Motor neuron (in vitro differentiated cells): Measurements from ENCODE around the gene DDX51. TPM values are rescaled to one million over a fixed set of nuclear protein-coding genes. Genes with fewer than 3 reads are reported as not detected.

Experiments
- ATAC-seq, 8 experiments: fragments of 200-7000 bp; cut with Tn5 transposase; replicated peaks in 6 of 8; 2 replicates each; pipeline ENCODE4 v1.8.0; 2021; ENCODE audit warnings: mild to moderate bottlenecking in 8 of 8, moderate library complexity in 8 of 8
- H3K27ac ChIP-seq, 2 donors: fragments of 250-450 bp; sonication (Bioruptor Pico); 2 replicates each; pipeline ENCODE4 v1.9.0; 2021; ENCODE audit warnings: antibody characterized with exemption in 2 of 2, mild to moderate bottlenecking in 2 of 2, moderate library complexity in 1 of 2
- H3K4me1 ChIP-seq, 2 donors: fragments of 250-450 bp; sonication (Bioruptor Pico); replicated peaks in 1 of 2; 2 replicates each; pipeline ENCODE4 v1.6.1; 2021; ENCODE audit warnings: antibody characterized with exemption in 2 of 2, mild to moderate bottlenecking in 2 of 2, moderate library complexity in 1 of 2
- H3K4me3 ChIP-seq, 5 donors: fragments of 250-450 bp; sonication (Bioruptor Pico); 2 replicates each; pipeline ENCODE4 v1.9.0; 2021; ENCODE audit warnings: antibody characterized with exemption in 5 of 5, mild to moderate bottlenecking in 5 of 5, moderate library complexity in 4 of 5
- WGBS, 10 experiments: fragments of 450-650 bp; shearing (Covaris generic); methylation state at CpG; one replicate each; pipeline ENCODE4 v1.0.0; 2022; 5-methylcytosine and 5-hydroxymethylcytosine counted together
- in situ Hi-C, 9 experiments: fragments of 400-800 bp; cut with MboI; loops; one replicate each; pipeline ENCODE4 v1.15.0; 2021; ENCODE audit warnings: low sequenced_read_pairs in 9 of 9, low pct_unique_long_range_greater_than_20kb in 2 of 9; ENCODE audit not compliant: unreplicated experiment in 9 of 9
- total RNA-seq, 8 experiments: library from RNA; unstranded; fragments of 300-600 nt; gene quantifications; 2 replicates each; pipeline versions ENCODE4 v1.2.3 to v1.2.4, GENCODE V29; 2022

Gene DDX51
- total RNA-seq, 8 experiments from 2014 or later, result 4.5 to 27.4 (median 12.7) TPM

DNA sequence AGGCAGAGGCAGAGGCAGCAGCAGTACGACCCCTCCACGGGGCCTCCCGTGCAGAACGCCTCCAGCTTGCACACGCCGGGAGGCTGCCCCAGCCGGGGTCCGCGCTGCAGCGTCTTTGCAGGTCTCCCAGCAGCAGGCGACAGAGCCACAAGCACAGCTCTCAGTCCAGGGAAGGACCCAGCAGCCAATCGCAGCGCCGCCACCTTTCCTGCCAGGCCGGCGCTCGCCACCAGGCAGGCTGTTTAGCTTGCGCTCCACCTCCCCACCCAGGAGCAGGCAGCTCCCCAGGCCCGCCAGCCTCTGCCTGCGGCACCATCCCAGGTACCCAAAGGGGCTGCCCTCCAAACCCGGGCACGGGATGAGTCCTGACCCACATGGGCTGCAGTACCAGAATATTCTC, 25.2 kb downstream of the DDX51 start:
- in situ Hi-C loops, result no loop called here
- WGBS, 10 experiments, result 98 to 100% (median 100%) methylated on average over 2 to 10 of the region's 22 CpGs; no CpG with 5 or more reads in 6 of the 10 experiments
- Histone ChIP-seq H3K4me3 (no peak overlapping the region), H3K27ac (no peak overlapping the region), H3K4me1 (no peaks in the 10 kb centered on the region)
- ATAC-seq, result no peak

DNA sequence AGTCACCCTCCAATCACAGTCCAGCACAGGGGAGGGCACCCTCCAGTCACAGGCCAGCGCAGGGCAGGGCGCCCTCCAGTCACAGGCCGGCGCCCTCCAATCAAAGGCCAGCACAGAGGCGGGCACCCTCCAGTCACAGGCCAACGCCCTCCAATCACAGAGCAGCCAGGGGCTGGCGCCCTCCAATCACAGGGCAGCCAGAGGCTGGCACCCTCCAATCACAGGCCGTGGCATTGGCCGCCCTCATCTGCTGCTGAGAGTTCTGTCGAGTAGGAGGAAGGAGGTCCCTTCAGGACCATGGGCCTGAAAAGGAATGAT, 26.6 kb downstream of the DDX51 start:
- WGBS, 10 experiments, result 73 to 100% (median 94%) methylated on average over 2 of the region's 10 CpGs; no CpG with 5 or more reads in 7 of the 10 experiments
- H3K4me3 ChIP-seq, result no peak overlapping the region
- in situ Hi-C loops, result no loop called here
- no peaks in the 10 kb centered on the region for H3K4me1 ChIP-seq
- no peak overlapping the region for H3K27ac ChIP-seq
- peak in 5 of 8 experiments; percentile 21 to 55 (median 36) for ATAC-seq

DNA sequence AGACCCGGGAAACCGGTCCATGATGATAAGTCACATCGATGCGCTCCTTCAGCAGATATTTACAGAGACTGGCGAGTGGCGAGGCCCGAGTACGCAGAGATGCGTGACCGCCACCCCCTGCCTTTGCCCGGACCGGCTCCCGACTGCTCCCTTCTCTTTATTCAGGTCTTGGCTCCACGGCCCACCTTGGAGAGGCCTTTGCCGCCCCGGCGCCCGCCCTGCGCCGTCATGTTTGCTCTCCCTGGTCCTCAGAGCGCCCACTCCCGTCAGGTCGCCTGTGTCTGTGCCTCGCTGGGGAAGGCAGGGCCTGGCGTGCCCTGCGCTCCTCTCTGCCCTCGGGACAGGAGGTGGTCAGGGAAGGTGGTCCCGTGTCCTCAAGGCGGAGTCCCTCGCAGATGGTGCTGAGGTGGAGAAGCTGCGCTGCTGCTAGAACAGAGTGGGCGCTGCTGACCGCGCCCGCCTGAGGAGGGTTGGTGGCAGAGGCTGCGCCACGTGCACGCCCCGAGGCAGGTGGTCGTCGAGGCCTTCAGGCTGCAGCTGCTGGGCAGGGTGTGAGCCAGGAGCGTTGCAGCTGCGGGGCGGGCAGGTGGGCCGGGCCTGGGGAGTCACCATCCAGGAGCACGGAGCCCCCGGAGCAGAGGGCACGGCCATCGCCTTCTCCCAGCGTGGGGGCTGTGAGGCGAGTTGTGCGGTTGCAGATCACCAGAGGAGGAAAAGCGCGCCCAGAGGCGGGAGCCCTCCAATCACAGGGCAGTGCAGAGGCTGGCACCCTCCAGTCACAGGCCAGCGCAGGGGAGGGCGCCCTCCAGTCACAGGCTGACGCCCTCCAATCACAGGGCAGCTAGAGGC, 27.2 kb downstream of the DDX51 start:
- Histone ChIP-seq H3K27ac (no peak overlapping the region), H3K4me1 (no peaks in the 10 kb centered on the region), H3K4me3 (no peak overlapping the region)
- 95 to 100% (median 97%) methylated on average over 1 to 19 of the region's 58 CpGs; no CpG with 5 or more reads in 3 of the 10 experiments for WGBS, 10 experiments
- in situ Hi-C loops, result no loop called here
- peak in 4 of 8 experiments; percentile 4 to 35 (median 20) for ATAC-seq

DNA sequence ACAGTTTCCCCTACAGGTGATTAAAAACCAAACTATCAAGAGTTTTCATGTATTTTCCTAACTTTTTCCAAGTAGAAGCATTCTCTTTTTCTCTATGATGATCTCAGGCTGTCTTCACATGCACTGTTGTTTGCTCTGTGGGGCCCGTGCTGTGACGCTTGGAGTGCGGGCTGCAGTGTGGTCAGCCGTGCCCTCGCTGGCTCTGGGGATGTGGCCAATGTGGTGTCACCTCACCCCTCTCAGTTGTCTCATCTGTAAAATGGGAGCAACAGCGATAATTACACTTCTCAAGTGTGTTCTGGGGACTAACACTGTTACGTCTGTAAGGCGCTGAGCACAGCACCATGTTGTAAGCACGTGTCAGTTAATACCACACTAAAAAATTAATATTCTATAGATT, 28.6 kb downstream of the DDX51 start:
- Histone ChIP-seq H3K4me1 (no peaks in the 10 kb centered on the region), H3K27ac (no peak overlapping the region), H3K4me3 (no peak overlapping the region)
- no peak for ATAC-seq
- 92 to 100% (median 100%) methylated on average over 1 to 8 of the region's 9 CpGs; no CpG with 5 or more reads in 2 of the 10 experiments for WGBS, 10 experiments
- in situ Hi-C loops, result no loop called here

DNA sequence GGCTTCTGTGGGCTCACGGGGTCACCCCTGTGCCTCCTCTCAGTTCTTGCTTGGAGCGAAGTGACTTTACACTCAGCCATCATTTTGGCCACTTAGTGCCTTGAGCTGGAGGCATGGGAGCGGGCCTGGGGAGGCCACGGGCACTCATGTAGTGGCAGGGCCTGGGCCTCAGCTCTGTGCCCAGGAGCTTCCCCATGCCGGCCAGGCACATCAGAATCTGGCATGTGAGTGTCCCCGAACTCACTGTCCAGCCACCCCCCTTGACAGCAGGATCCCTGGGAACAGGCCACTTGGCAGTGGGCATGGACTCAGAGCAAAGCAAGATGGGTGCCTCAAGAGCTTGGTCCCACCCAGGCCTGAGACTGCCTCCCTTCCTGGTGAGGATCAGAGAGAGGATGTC, 29.5 kb downstream of the DDX51 start:
- Histone ChIP-seq H3K27ac (no peak overlapping the region), H3K4me1 (no peaks in the 10 kb centered on the region), H3K4me3 (no peak overlapping the region)
- no peak for ATAC-seq
- in situ Hi-C loops, result no loop called here
- 92 to 100% (median 100%) methylated on average over 1 to 3 of the region's 6 CpGs; no CpG with 5 or more reads in 5 of the 10 experiments for WGBS, 10 experiments

DNA sequence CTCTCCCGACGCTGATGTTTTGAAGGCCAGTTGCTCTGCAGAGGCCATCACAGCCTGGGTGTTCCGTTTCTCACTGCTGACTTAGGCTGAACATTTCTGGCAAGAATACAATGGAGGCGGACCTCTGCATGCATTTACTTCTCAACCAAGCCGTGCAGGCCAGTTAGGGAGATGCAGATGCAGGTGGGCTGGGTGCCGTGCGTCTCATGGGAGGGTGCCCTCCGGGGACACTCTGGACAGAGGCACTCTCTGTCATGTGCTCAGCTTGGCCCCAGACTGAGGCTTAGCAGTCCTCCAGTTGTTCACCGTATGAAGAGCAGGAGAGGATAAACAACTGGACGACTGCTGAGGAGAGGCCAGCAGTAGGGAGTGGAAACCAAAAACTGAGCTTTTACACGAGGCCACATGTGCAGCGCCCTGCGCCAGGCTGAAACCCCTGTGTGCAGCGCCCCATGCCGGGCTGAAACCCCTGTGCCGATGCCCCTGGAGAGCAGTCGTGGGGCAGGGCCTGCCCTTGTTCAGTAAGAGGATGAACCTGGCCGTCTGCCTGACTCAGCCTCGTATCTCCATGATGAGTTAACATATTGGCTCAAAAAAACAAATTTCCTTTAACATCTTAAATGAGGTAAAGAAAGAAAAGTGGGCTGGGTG, 32.3 kb downstream of the DDX51 start:
- WGBS, 10 experiments, result 0 to 100% (median 85%) methylated on average over 1 to 11 of the region's 19 CpGs; no CpG with 5 or more reads in 2 of the 10 experiments
- Histone ChIP-seq H3K27ac (no peak overlapping the region), H3K4me3 (no peak overlapping the region), H3K4me1 (peaks cover 10 to 11% of the 10 kb centered on the region in 2 donors)
- in situ Hi-C loops, result no loop called here
- peak in 3 of 8 experiments; percentile 11 to 72 (median 70) for ATAC-seq

DNA sequence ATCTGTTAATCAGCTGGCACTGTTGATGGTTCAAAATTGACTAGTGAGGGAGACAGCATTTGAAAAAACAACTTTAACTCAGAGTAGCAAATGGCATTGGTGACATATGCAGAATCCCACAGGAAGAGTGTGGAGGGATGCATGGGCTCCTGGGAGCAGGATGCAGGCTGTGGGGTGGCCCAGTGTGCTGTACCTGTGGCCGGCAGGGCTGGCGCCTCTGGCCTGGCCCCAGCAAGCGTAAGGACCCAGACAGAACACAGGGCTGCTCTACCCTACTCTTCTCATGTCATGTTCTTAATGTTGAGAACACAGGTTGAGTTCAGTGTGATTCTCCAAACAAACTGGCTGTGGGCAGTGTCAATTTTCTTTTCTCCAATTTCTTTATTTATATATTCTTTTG, 33.4 kb downstream of the DDX51 start:
- Histone ChIP-seq H3K4me3 (no peak overlapping the region), H3K4me1 (peaks cover 10 to 11% of the 10 kb centered on the region in 2 donors), H3K27ac (no peak overlapping the region)
- ATAC-seq, result no peak
- WGBS, 10 experiments, result 100% methylated on average over 1 of the region's 3 CpGs; no CpG with 5 or more reads in 9 of the 10 experiments
- in situ Hi-C loops, result no loop called here

DNA sequence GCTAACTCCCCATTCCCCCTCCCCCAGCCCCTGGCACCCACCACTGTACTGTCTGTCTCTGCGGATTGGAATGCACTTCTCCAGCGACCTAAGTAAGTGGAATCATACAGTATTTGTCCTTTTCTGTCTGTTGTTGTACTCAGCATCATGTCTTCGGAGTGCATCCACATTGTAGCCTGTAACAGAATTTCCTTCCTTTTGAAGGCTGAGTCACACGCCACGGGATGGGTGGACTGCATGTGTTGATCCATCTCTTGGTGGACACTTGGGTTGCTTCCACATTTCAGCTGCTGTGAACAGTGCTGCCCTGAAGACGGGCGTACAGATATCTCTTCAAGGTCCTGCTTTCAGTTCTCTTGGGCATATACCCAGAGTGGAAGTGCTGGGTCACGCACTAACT, 34.4 kb downstream of the DDX51 start:
- Histone ChIP-seq H3K27ac (no peak overlapping the region), H3K4me3 (no peak overlapping the region), H3K4me1 (peaks cover 10 to 11% of the 10 kb centered on the region in 2 donors)
- 80 to 100% (median 100%) methylated on average over 1 to 3 of the region's 8 CpGs; no CpG with 5 or more reads in 2 of the 10 experiments for WGBS, 10 experiments
- in situ Hi-C loops, result no loop called here
- peak in 1 of 8 experiments; percentile 34 for ATAC-seq

DNA sequence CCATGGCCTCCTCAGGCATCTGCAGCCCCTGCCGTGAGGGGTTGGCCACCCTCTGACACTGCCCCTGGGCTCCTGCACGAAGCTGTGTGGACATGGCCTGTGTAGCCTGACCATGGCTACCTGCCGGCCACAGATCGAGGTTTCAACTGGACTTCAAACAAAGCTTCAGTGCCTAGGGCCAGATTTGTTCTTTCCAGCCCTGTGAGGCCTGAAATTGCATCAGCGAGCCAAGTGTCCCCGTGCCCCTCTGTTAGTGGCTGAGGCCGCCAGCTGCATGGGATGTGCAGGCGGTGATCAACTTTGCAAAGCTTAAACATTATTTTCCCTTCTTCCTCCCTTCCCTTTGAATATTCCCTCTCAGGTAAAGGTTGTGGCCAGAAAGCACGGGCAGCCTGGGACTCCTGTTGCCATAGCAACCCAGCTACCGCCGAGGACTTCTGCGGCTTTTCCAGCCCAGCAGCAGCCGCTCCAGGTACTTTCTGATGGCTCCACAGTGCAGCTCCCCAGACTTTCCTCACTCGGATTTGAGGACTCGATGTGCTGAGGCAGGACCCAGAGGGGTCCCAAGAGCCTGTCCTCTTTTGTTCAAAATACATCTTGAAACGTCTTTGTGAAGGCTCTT, 35.8 kb downstream of the DDX51 start:
- in situ Hi-C loops, result no loop called here

DNA sequence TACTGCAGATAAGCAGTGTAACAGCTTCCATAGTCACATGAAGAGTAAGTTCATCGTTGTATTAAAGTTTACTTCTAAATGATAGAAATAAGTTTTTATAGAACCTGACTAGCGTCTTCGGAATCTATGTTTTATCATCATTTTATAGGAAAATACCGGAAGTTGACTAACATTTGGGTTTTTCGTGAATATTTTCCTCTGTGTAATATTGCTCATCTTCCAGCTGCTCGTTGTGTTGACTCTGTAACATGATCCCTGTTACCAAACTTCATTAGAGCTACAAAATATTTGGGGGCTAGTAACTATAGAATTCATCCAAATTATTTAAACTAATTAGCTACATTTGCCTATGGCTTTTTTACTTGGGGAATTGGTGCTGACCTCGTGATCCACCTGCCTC, 37.2 kb downstream of the DDX51 start:
- WGBS, 10 experiments, result 90 to 100% (median 97%) methylated on average over 2 to 7 of the region's 7 CpGs; no CpG with 5 or more reads in 1 of the 10 experiments
- Histone ChIP-seq H3K4me3 (no peak overlapping the region), H3K4me1 (peaks cover 10 to 11% of the 10 kb centered on the region in 2 donors), H3K27ac (no peak overlapping the region)
- no peak for ATAC-seq
- in situ Hi-C loops, result no loop called here

More for the DNA sequence above, 35.8 kb downstream of the DDX51 start:
- WGBS, 10 experiments, result 29 to 100% (median 47%) methylated on average over 1 to 14 of the region's 16 CpGs; no CpG with 5 or more reads in 1 of the 10 experiments
- Histone ChIP-seq H3K4me1 (peaks cover 10 to 11% of the 10 kb centered on the region in 2 donors), H3K27ac (peak overlapping the region; percentile 33 to 69), H3K4me3 (no peak overlapping the region)
- ATAC-seq, result peak in 5 of 8 experiments; percentile 63 to 91 (median 76)

DNA sequence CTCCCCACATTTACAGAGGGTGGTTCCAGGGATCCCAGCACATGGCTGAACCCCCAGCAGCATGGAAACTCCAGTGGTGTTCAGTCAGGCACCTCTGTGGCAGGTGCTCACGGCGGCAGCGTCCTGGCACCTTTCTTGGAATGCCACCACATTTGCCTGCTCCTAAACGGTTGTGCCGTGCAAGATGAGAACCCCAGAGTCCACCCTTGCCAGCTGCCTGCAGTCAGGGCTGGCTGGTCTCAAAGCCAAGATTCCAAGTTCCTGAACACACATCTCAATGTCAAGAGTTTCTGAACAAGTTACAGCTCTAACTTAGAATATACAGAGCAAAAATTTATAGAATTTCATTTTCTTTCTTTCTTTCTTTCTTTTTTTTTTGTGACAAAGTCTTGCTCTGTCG, 38.7 kb downstream of the DDX51 start:
- in situ Hi-C loops, result no loop called here
- WGBS, 10 experiments, result 60 to 100% (median 97%) methylated on average over 1 to 5 of the region's 6 CpGs; no CpG with 5 or more reads in 4 of the 10 experiments
- ATAC-seq, result no peak
- no peak overlapping the region for H3K27ac ChIP-seq
- no peak overlapping the region for H3K4me3 ChIP-seq
- H3K4me1 ChIP-seq, result peaks cover 10 to 11% of the 10 kb centered on the region in 2 donors

DNA sequence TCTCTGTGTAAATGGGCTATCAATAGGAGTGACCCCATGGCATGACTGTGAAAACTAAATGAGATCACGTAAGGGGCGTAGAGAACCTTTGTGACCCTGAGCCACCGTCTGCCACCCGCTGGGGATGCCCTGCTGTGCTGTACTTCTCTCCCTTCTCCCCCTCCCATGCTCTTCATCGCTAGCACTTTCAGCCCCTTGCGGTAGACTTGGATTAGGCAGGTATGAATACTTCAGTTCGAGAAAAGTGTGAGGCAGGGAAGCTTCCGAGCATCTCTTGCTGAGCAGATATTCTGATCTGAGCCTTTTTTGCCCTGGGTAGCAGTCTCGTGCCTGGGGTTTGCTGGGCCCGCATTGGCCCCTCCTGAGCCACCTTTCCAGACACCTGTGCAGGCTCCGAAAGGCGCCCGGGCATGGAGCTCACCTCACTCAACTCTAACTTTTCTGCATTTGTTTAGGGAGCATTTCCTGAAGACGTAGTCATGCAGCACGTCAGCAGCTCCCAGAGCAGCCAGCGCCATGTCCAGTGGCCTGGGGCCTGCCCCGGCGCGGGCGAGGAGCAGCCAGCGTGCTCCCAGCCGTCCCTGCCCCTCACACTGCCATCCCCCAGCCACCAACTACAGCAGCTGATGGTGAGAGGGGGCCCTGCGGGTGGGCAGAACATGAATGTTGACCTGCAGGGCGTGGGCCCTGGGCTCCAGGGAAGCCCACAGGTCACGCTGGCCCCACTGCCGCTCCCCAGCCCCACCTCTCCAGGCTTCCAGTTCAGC, 40.4 kb downstream of the DDX51 start:
- Histone ChIP-seq H3K4me3 (no peak overlapping the region), H3K27ac (no peak overlapping the region), H3K4me1 (peaks cover 10% of the 10 kb centered on the region in 2 donors)
- ATAC-seq, result peak in 3 of 8 experiments; percentile 4 to 16 (median 7)
- WGBS, 10 experiments, result 53 to 100% (median 91%) methylated on average over 1 to 11 of the region's 26 CpGs; no CpG with 5 or more reads in 2 of the 10 experiments
- in situ Hi-C loops, result no loop called here
